Neuronal stem cell (in vitro differentiated cells): Measurements from ENCODE around the gene TM7SF2.

Experiments
- DNase-seq: peaks from one replicate; pipeline ENCODE4 v3.0.0-alpha.2; 2013; ENCODE audit warnings: low spot score
- H2AFZ ChIP-seq: one replicate; pipeline ENCODE4 v1.6.1; 2013; ENCODE audit warnings: mild to moderate bottlenecking, low read length, inconsistent platforms
- H2AK5ac ChIP-seq: 2 replicates; pipeline ENCODE4 v1.6.1; 2013; ENCODE audit warnings: low read depth, mild to moderate bottlenecking, inconsistent platforms, low read length, moderate library complexity, mixed read lengths
- H2BK120ac ChIP-seq: 2 replicates; pipeline ENCODE4 v1.6.1; 2013; ENCODE audit warnings: low read depth, mild to moderate bottlenecking, inconsistent platforms, low read length, moderate library complexity, mixed read lengths
- H2BK12ac ChIP-seq: one replicate; pipeline ENCODE4 v1.6.1; 2013; ENCODE audit warnings: low read length, inconsistent platforms
- H2BK15ac ChIP-seq: 2 replicates; pipeline ENCODE4 v1.6.1; 2013; ENCODE audit warnings: mild to moderate bottlenecking, low read length, inconsistent platforms, mixed read lengths
- H2BK5ac ChIP-seq: one replicate; pipeline ENCODE4 v1.6.1; 2013; ENCODE audit warnings: inconsistent platforms, mild to moderate bottlenecking, low read length, moderate library complexity
- H3K14ac ChIP-seq: one replicate; pipeline ENCODE4 v1.6.1; 2013; ENCODE audit warnings: low read length, inconsistent platforms
- H3K18ac ChIP-seq: 2 replicates; pipeline ENCODE4 v1.6.1; 2013; ENCODE audit warnings: low read length, inconsistent platforms
- H3K23ac ChIP-seq: 2 replicates; pipeline ENCODE4 v1.6.1; 2013; ENCODE audit warnings: low read depth, mild to moderate bottlenecking, mixed read lengths, low read length, inconsistent platforms; ENCODE audit not compliant: poor library complexity
- H3K27ac ChIP-seq: replicated peaks from 3 replicates; pipeline ENCODE4 v1.5.1; 2013; ENCODE audit warnings: low read length, inconsistent platforms
- H3K27me3 ChIP-seq, 3 experiments: 2 replicates each; pipeline ENCODE4 v1.6.1; 2013; ENCODE audit warnings: low read length in 3 of 3, mild to moderate bottlenecking in 2 of 3, inconsistent platforms in 1 of 3, low read depth in 1 of 3, mixed read lengths in 1 of 3, moderate library complexity in 1 of 3; ENCODE audit not compliant: control insufficient read depth in 3 of 3, insufficient read depth in 3 of 3
- H3K36me3 ChIP-seq, 2 donors: replicated peaks in 1 of 2; 2 replicates each; pipeline ENCODE4 v1.6.1; 2013; ENCODE audit warnings: low read length in 2 of 2; ENCODE audit not compliant: control insufficient read depth in 2 of 2, insufficient read depth in 2 of 2
- H3K4ac ChIP-seq: 2 replicates; pipeline ENCODE4 v1.6.1; 2013; ENCODE audit warnings: inconsistent platforms, mild to moderate bottlenecking, low read length, moderate library complexity
- H3K4me1 ChIP-seq, 2 donors: 1 replicate in 1 of 2; 2 replicates in 1 of 2; pipeline ENCODE4 v1.6.1; 2013; ENCODE audit warnings: low read length in 2 of 2, low read depth in 1 of 2; ENCODE audit not compliant: control insufficient read depth in 2 of 2, insufficient read depth in 1 of 2
- H3K4me2 ChIP-seq: one replicate; pipeline ENCODE4 v1.6.1; 2013; ENCODE audit warnings: mild to moderate bottlenecking, low read length, inconsistent platforms; ENCODE audit not compliant: insufficient read depth, poor library complexity, severe bottlenecking
- H3K4me3 ChIP-seq, 2 donors: 2 replicates each; pipeline ENCODE4 v1.5.1; 2013; ENCODE audit warnings: low read length in 2 of 2, mild to moderate bottlenecking in 2 of 2, inconsistent platforms in 1 of 2, moderate library complexity in 1 of 2
- H3K79me1 ChIP-seq: one replicate; pipeline ENCODE4 v1.6.1; 2013; ENCODE audit warnings: low read depth, mild to moderate bottlenecking, inconsistent platforms, low read length, moderate library complexity
- H3K9ac ChIP-seq: one replicate; pipeline ENCODE4 v1.6.1; 2013; ENCODE audit warnings: mild to moderate bottlenecking, low read depth, low read length, inconsistent platforms; ENCODE audit not compliant: poor library complexity
- H3K9me3 ChIP-seq, 2 donors: replicated peaks in 1 of 2; 2 replicates each; pipeline versions ENCODE3 to v1.6.1; 2013; ENCODE audit warnings: low read length in 2 of 2, mild to moderate bottlenecking in 2 of 2, inconsistent platforms in 1 of 2, low read depth in 1 of 2, mixed read lengths in 1 of 2, moderate library complexity in 1 of 2; ENCODE audit not compliant: control insufficient read depth in 2 of 2, insufficient read depth in 1 of 2
- H4K8ac ChIP-seq: one replicate; pipeline ENCODE4 v1.6.1; 2013; ENCODE audit warnings: low read depth, mild to moderate bottlenecking, inconsistent platforms, low read length, moderate library complexity
- H4K91ac ChIP-seq: one replicate; pipeline ENCODE4 v1.6.1; 2013; ENCODE audit warnings: low read length, low read depth, mild to moderate bottlenecking, inconsistent platforms; ENCODE audit not compliant: poor library complexity
- WGBS, 2 donors: extraction: QIAGEN DNeasy Blood & Tissue Kit; methylation state at CpG; one replicate each; pipeline ENCODE4 v1.1.7; 2013; ENCODE audit warnings: missing lambda C conversion rate in 2 of 2, mixed read lengths in 1 of 2; ENCODE audit not compliant: insufficient read length in 2 of 2, insufficient replicate concordance in 1 of 2; ENCODE audit errors: extremely low coverage in 2 of 2; 5-methylcytosine and 5-hydroxymethylcytosine counted together

TM7SF2 gene

DNA sequence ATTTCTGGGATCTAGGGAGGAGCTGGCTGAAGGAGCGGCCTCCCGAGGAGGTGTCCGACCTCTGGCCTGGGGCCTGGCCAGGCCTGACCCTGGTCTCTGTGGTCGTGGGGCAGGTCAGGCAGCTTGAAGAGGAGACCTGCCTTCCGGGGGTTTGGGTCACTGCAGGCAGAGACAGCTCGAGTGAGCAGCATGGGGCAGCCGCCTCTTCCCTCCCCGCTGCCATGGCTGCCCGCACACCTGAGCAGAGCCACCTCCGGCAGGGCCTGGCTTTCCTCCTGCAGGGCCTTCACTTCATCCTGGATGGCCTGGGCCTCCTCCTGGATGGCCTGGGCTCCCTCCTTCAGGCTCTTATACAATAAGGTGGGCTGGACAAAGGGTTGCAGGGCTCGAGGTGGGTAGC lies 45.4 kb upstream of the TM7SF2 start:
- no CpG with 5 or more reads among the region's 11 CpGs for WGBS, 2 donors
- no peak for DNase-seq
- peak overlapping the region; percentile 6 for H2BK15ac ChIP-seq
- H3K14ac ChIP-seq, result peak overlapping the region; percentile 78
- H3K9me3 ChIP-seq, result no peaks in the 10 kb centered on the region
- H3K27ac ChIP-seq, result no peak overlapping the region
- peak overlapping the region; percentile 2 for H2BK12ac ChIP-seq
- peak overlapping the region; percentile 91 for H2AK5ac ChIP-seq
- no peak overlapping the region for H3K4me2 ChIP-seq
- no peaks in the 10 kb centered on the region for H3K79me1 ChIP-seq
- peaks cover 9 to 11% of the 10 kb centered on the region in 2 donors for H3K4me1 ChIP-seq
- H3K4me3 ChIP-seq, result no peak overlapping the region
- no peak overlapping the region for H2BK120ac ChIP-seq
- H3K9ac ChIP-seq, result peak overlapping the region; percentile 80
- no peak overlapping the region for H4K91ac ChIP-seq
- H3K18ac ChIP-seq, result peak overlapping the region; percentile 90
- no peaks in the 10 kb centered on the region for H3K27me3 ChIP-seq
- H2AFZ ChIP-seq, result peak overlapping the region; percentile 83
- no peak overlapping the region for H3K4ac ChIP-seq
- H3K36me3 ChIP-seq, result no peaks in the 10 kb centered on the region
- peak overlapping the region; percentile 1 for H3K23ac ChIP-seq
- peak overlapping the region; percentile 86 for H4K8ac ChIP-seq
- no peak overlapping the region for H2BK5ac ChIP-seq

DNA sequence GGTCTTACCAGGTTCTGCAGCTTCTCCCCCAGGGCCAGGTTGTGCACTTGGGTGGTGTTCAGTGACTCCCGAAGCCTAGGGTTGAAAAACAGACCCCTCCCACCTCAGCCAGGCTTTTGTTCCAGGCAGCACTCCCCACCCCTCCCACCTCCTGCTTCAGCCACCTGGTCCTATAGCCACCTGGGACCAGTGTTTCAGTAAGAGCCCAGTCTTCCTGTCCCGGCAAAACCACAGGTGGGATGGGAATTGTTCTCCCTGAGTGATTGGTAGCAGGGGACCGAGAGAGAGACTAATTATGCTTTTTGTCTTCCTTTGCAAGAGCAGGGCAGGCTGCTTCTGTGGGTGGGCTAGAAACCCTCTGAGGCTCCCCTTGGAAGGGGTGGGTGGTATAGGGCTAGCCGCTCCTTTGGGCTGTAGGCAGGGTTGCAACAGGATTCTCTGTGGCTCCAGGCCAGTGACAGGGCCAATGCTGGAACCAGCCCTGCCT lies 44.8 kb upstream of the TM7SF2 start:
- H3K18ac ChIP-seq, result peak overlapping the region; percentile 61
- H3K4me3 ChIP-seq, result no peak overlapping the region
- H2BK12ac ChIP-seq, result no peak overlapping the region
- no peaks in the 10 kb centered on the region for H3K36me3 ChIP-seq
- no peak overlapping the region for H4K8ac ChIP-seq
- no peak overlapping the region for H3K4me2 ChIP-seq
- no peaks in the 10 kb centered on the region for H3K79me1 ChIP-seq
- peak overlapping the region; percentile 6 for H2BK15ac ChIP-seq
- no peak overlapping the region for H2BK5ac ChIP-seq
- H4K91ac ChIP-seq, result no peak overlapping the region
- no peak overlapping the region for H3K14ac ChIP-seq
- H3K9ac ChIP-seq, result peak overlapping the region; percentile 80
- no peak overlapping the region for H2AK5ac ChIP-seq
- no peaks in the 10 kb centered on the region for H3K9me3 ChIP-seq
- H3K27me3 ChIP-seq, result no peaks in the 10 kb centered on the region
- no peak overlapping the region for H3K27ac ChIP-seq
- no CpG with 5 or more reads among the region's 4 CpGs for WGBS, 2 donors
- H2BK120ac ChIP-seq, result no peak overlapping the region
- H3K4me1 ChIP-seq, result peaks cover 9 to 11% of the 10 kb centered on the region in 2 donors
- no peak overlapping the region for H3K23ac ChIP-seq
- peak overlapping the region; percentile 83 for H2AFZ ChIP-seq
- no peak for DNase-seq
- H3K4ac ChIP-seq, result no peak overlapping the region

DNA sequence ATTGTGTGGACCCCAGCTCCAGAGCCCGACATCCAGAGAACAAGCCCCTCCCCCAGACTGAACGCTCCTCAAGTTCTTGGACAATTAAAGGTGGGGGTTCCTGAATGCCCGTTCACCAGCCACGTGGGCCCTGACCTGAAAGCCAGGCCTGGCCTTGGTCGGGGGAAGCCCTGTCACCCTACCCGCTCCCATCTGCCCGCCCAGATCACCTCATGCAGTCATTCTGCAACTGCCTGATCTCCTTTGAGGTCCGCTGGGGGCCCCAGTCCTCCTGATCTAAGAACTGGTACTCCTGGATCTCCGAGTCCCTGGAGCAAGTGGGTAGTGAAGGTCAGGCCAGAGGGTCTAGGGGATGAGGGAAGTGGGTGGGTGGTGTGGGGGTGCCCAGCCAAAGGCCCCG lies 44.2 kb upstream of the TM7SF2 start:
- Histone ChIP-seq H2BK15ac (no peak overlapping the region), H3K4ac (no peak overlapping the region), H3K9ac (no peak overlapping the region), H3K9me3 (no peaks in the 10 kb centered on the region), H4K91ac (no peak overlapping the region), H2BK5ac (no peak overlapping the region), H3K23ac (no peak overlapping the region), H2AK5ac (no peak overlapping the region), H3K18ac (peak overlapping the region; percentile 61), H3K27me3 (no peaks in the 10 kb centered on the region), H3K27ac (no peak overlapping the region), H3K79me1 (no peaks in the 10 kb centered on the region), H3K14ac (no peak overlapping the region), H2BK12ac (peak overlapping the region; percentile 59), H4K8ac (no peak overlapping the region), H3K4me3 (no peak overlapping the region), H2BK120ac (no peak overlapping the region), H3K4me1 (peaks cover 9 to 11% of the 10 kb centered on the region in 2 donors), H3K36me3 (no peaks in the 10 kb centered on the region), H2AFZ (peak overlapping the region; percentile 83), H3K4me2 (no peak overlapping the region)
- no peak for DNase-seq
- no CpG with 5 or more reads among the region's 10 CpGs for whole genome bisulfite sequencing, 2 donors

DNA sequence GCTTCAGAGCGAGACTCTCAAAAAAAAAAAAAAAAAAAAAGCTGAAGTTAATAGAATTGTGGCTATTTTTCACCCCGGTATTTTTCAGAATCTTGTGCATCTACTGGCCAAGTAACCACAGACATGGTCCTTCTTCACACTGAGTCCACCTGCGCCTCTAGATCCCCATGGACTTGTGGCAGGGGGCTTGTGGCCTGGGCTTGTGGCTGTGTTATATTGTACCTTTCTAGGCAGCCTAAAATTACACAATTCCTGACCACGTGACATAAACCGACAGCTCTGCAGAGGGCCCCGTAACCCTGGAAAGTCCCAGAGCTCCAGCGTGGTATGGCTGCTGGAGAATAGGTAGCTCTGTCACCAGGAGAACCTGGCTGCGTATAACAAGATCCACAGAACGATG lies 42.5 kb upstream of the TM7SF2 start:
- H2BK120ac ChIP-seq, result no peak overlapping the region
- H3K14ac ChIP-seq, result no peak overlapping the region
- H3K4me1 ChIP-seq, result peaks cover 9 to 11% of the 10 kb centered on the region in 2 donors
- no peaks in the 10 kb centered on the region for H3K36me3 ChIP-seq
- no CpG with 5 or more reads among the region's 9 CpGs for WGBS, 2 donors
- no peak overlapping the region for H3K18ac ChIP-seq
- H4K8ac ChIP-seq, result no peak overlapping the region
- H3K4me2 ChIP-seq, result no peak overlapping the region
- no peak overlapping the region for H2AK5ac ChIP-seq
- no peak overlapping the region for H2BK15ac ChIP-seq
- H3K79me1 ChIP-seq, result no peaks in the 10 kb centered on the region
- H3K4me3 ChIP-seq, result no peak overlapping the region
- H3K4ac ChIP-seq, result no peak overlapping the region
- no peak overlapping the region for H4K91ac ChIP-seq
- no peak for DNase-seq
- H3K9me3 ChIP-seq, result no peaks in the 10 kb centered on the region
- no peaks in the 10 kb centered on the region for H3K27me3 ChIP-seq
- no peak overlapping the region for H2BK12ac ChIP-seq
- no peak overlapping the region for H2BK5ac ChIP-seq
- no peak overlapping the region for H3K9ac ChIP-seq
- H3K23ac ChIP-seq, result no peak overlapping the region
- no peak overlapping the region for H3K27ac ChIP-seq
- H2AFZ ChIP-seq, result no peak overlapping the region
